Type B pancreatic cell (in vitro differentiated cells): ENCODE data around the gene PPFIBP2. TPM values are rescaled to one million over a fixed set of nuclear protein-coding genes. Genes with fewer than 3 reads are reported as not detected.

Experiments used
- DNase-seq: peaks from one replicate; pipeline ENCODE4 v3.0.0; 2021; ENCODE audit warnings: mixed read lengths; ENCODE audit not compliant: unreplicated experiment; ENCODE audit errors: extremely low spot score
- H3K27ac Mint-ChIP-seq: 2 replicates; pipeline ENCODE4 v1.8.0; 2021; ENCODE audit warnings: mild to moderate bottlenecking, mixed read lengths
- H3K27me3 Mint-ChIP-seq: 2 replicates; pipeline ENCODE4 v1.8.0; 2021; ENCODE audit warnings: mixed read lengths
- H3K36me3 Mint-ChIP-seq: 2 replicates; pipeline ENCODE4 v1.8.0; 2021; ENCODE audit warnings: mixed read lengths
- H3K4me1 Mint-ChIP-seq: one replicate; pipeline ENCODE4 v1.8.0; 2021; ENCODE audit warnings: mixed read lengths; ENCODE audit not compliant: unreplicated experiment
- H3K4me3 Mint-ChIP-seq: 2 replicates; pipeline ENCODE4 v1.8.0; 2021; ENCODE audit warnings: mild to moderate bottlenecking, mixed read lengths
- H3K9me3 Mint-ChIP-seq: 2 replicates; pipeline ENCODE4 v1.8.0; 2021; ENCODE audit warnings: mixed read lengths
- CTCF ChIP-seq: fragments of 200-600 bp; sonication (generic); conservative IDR thresholded peaks from 2 replicates; pipeline ENCODE4 v1.5.0; 2021; ENCODE audit warnings: antibody characterized with exemption, mild to moderate bottlenecking
- total RNA-seq: library from RNA; stranded (reverse); gene quantifications from 2 replicates; pipeline ENCODE4 v1.2.1, GENCODE V29; 2021; ENCODE audit warnings: low replicate concordance

PPFIBP2 gene
- total RNA-seq, 1 donor from 2014 or later, result 70.7 TPM

GRCh38 chr11:7546324-7546791 lies 32.6 kb downstream of the PPFIBP2 start:
- Mint-ChIP-seq H3K4me3 (no peak overlapping the region), H3K27ac (no peak overlapping the region), H3K27me3 (no peaks in the 10 kb centered on the region), H3K36me3 (peaks cover 6% of the 10 kb centered on the region), H3K9me3 (no peaks in the 10 kb centered on the region), H3K4me1 (peaks cover 21% of the 10 kb centered on the region)
- no peak for DNase-seq
- no peak for TF ChIP-seq CTCF

- Mint-ChIP-seq H3K27ac (no peak overlapping the region), H3K27me3 (no peaks in the 10 kb centered on the region), H3K36me3 (peaks cover 6% of the 10 kb centered on the region), H3K9me3 (no peaks in the 10 kb centered on the region), H3K4me1 (peaks cover 14% of the 10 kb centered on the region), H3K4me3 (no peak overlapping the region)
- DNase-seq, result no peak
- no peak for TF ChIP-seq CTCF
Measured at GRCh38 chr11:7547687-7548086, 33.9 kb downstream of the PPFIBP2 start.

GRCh38 chr11:7548659-7549274 lies 35.0 kb downstream of the PPFIBP2 start:
- DNase-seq, result no peak
- Mint-ChIP-seq H3K9me3 (no peaks in the 10 kb centered on the region), H3K27ac (no peak overlapping the region), H3K4me1 (peaks cover 13% of the 10 kb centered on the region), H3K36me3 (peaks cover 6% of the 10 kb centered on the region), H3K27me3 (no peaks in the 10 kb centered on the region), H3K4me3 (no peak overlapping the region)
- peak; percentile 33 for TF ChIP-seq CTCF

GRCh38 chr11:7549681-7550080 lies 35.9 kb downstream of the PPFIBP2 start:
- DNase-seq, result no peak
- Mint-ChIP-seq H3K4me3 (no peak overlapping the region), H3K4me1 (peaks cover 19% of the 10 kb centered on the region), H3K9me3 (no peaks in the 10 kb centered on the region), H3K36me3 (peaks cover 6% of the 10 kb centered on the region), H3K27me3 (no peaks in the 10 kb centered on the region), H3K27ac (no peak overlapping the region)
- TF ChIP-seq CTCF, result no peak

- Mint-ChIP-seq H3K4me3 (no peak overlapping the region), H3K36me3 (peaks cover 6% of the 10 kb centered on the region), H3K27me3 (no peaks in the 10 kb centered on the region), H3K4me1 (peaks cover 30% of the 10 kb centered on the region), H3K27ac (no peak overlapping the region), H3K9me3 (peaks cover 3% of the 10 kb centered on the region)
- no peak for DNase-seq
- no peak for TF ChIP-seq CTCF
Measured at GRCh38 chr11:7551571-7551970, 37.8 kb downstream of the PPFIBP2 start.

GRCh38 chr11:7552666-7553065 lies 38.9 kb downstream of the PPFIBP2 start:
- peaks cover 6% of the 10 kb centered on the region for H3K36me3 Mint-ChIP-seq
- no peak for DNase-seq
- TF ChIP-seq CTCF, result no peak
- H3K9me3 Mint-ChIP-seq, result peaks cover 8% of the 10 kb centered on the region
- no peak overlapping the region for H3K27ac Mint-ChIP-seq
- H3K4me3 Mint-ChIP-seq, result no peak overlapping the region
- peaks cover 25% of the 10 kb centered on the region for H3K4me1 Mint-ChIP-seq
- H3K27me3 Mint-ChIP-seq, result no peaks in the 10 kb centered on the region
